Measurements from ENCODE around the gene TK1. TPM values are rescaled to one million over a fixed set of nuclear protein-coding genes. Genes with fewer than 3 reads are reported as not detected.
"Not testable (repeated sequence)": the region's sequence is repeated elsewhere in the genome, so short reads cannot be mapped to it uniquely, and the experiment has no call there.

The TK1 gene
- total RNA-seq = not detected
- 1 to 10 TPM in 1 of 3 donors, under 1 TPM in 1, not detected in 1; 0.18 to 1.1 TPM for polyA plus RNA-seq
- total RNA-seq = 0 to 0.98 (median 0.24) reads per million in 6 experiments

DNA sequence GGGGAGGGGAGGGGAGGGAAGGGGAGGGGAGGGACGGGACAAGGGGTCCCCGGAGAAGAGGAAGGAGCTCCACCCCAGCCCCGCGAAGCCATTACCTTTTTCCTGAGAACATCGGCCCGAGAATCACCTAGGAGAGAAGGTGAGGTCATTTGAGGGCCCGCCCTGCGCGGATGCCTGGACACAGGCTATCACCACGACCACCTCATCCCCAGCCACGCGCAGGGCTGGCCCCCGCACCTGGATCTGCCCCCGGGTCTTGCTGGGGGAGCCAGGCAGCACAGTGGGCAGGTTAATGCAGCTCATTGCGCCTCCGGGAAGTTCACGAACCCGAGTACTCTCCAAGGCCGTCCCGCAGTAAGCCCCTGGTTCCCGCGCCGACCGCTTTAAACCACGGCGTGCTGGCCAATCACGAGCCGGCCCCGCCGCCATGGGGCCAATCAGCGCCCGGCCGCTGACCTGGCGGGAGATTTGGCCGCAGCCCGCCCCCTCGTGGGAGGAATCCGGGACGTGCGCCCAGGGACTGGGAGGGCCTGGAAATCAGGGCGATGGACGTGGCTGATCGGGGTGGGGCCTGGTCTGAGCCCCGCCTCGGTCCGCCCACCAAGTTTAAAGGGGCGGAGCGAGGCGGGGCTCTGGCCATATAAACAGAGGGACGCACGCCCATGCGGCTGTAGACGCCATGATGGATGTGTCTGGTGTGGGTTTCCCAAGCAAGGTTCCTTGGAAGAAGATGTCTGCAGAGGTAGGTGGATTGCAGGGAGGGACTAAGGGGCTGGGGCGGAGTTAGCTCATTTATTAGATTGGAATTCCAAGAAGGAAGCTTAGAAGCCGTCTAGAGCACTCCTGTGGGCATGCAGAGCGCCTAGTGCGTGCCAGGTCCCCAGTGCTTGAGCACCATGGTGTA is at the start of gene TK1, which contains the start of gene AFMID:
Gene TK1 (minus strand): TSS at position 361 of the 904 bp plus-strand sequence. CDS start 58 bp downstream, at position 303.
Gene AFMID (plus strand): TSS at position 671 of the 904 bp plus-strand sequence. CDS start 9 bp downstream, at position 680.
- Mint-ChIP-seq H3K4me3 (peak within 1 kb of the TSS; percentile 73 to 89 (median 85)), H3K27me3 (no peaks in the 10 kb centered on the region), H3K4me1 (peaks cover 5 to 17% (median 10%) of the 10 kb centered on the region in 4 donors), H3K27ac (peak within 1 kb of the TSS in 6 of 10 donors; percentile 10 to 70 (median 58)), H3K9me3 (no peaks in the 10 kb centered on the region), H3K36me3 (no peaks in the 10 kb centered on the region)
- DNase-seq = peak; percentile 52 to 77 (median 64)
- ATAC-seq = peak; percentile 91 to 94
- POLR2A ChIA-PET = interaction anchor here (0.5 to 1.2 kb wide), 5 partner anchors 14 to 741 kb away, joined by 3 to 4 read pairs (median 3); no protein-coding TSS in a partner anchor

DNA sequence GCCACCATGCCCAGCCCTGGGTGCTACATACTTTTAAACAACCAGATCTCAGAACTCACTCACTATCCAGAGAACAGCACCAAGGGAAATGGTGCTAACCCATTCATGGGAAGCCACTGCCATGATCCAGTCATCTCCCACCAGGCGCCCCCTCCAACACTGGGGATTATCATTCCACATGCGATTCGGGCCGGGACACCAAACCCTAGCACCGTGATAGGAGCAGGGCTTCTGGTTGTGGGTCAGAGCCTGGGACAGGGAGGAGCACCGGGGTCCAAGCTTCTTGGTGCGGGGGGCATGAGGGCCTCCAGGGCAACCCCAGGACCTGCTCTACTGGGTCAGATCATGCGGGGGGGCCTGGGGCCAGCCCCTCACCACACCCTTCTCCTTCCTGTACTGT is 49.0 kb upstream of the TK1 start:
- peaks cover 4 to 26% (median 17%) of the 10 kb centered on the region in 5 donors for H3K27me3 Mint-ChIP-seq
- POLR2A ChIA-PET = no interaction called here
- H3K4me3 Mint-ChIP-seq = no peak overlapping the region
- H3K4me1 Mint-ChIP-seq = peaks cover 3 to 17% (median 7%) of the 10 kb centered on the region in 4 donors
- H3K27ac Mint-ChIP-seq = no peak overlapping the region
- ATAC-seq (no peak), DNase-seq (no peak)
- H3K36me3 Mint-ChIP-seq = no peaks in the 10 kb centered on the region
- H3K9me3 Mint-ChIP-seq = no peaks in the 10 kb centered on the region

- H3K4me3 Mint-ChIP-seq, H3K9me3 Mint-ChIP-seq, POLR2A ChIA-PET, ATAC-seq, H3K36me3 Mint-ChIP-seq, DNase-seq: not testable (repeated sequence)
- peaks cover 3 to 21% (median 9%) of the 10 kb centered on the region in 4 donors for H3K4me1 Mint-ChIP-seq
- peaks cover 9 to 34% (median 22%) of the 10 kb centered on the region in 5 donors for H3K27me3 Mint-ChIP-seq
- H3K27ac Mint-ChIP-seq = peak overlapping the region in 1 of 10 donors; percentile 40
Observed at GRCh38 chr17:78235022-78235421, 48.2 kb upstream of the TK1 start.

- Mint-ChIP-seq H3K27ac (no peak overlapping the region), H3K27me3 (peaks cover 9 to 36% (median 22%) of the 10 kb centered on the region in 5 donors), H3K36me3 (no peaks in the 10 kb centered on the region), H3K4me3 (no peak overlapping the region), H3K4me1 (peaks cover 3 to 21% (median 9%) of the 10 kb centered on the region in 4 donors), H3K9me3 (no peaks in the 10 kb centered on the region)
- POLR2A ChIA-PET = no interaction called here
- ATAC-seq (no peak), DNase-seq (no peak)
Observed at GRCh38 chr17:78234261-78234865, 47.5 kb upstream of the TK1 start.

DNA sequence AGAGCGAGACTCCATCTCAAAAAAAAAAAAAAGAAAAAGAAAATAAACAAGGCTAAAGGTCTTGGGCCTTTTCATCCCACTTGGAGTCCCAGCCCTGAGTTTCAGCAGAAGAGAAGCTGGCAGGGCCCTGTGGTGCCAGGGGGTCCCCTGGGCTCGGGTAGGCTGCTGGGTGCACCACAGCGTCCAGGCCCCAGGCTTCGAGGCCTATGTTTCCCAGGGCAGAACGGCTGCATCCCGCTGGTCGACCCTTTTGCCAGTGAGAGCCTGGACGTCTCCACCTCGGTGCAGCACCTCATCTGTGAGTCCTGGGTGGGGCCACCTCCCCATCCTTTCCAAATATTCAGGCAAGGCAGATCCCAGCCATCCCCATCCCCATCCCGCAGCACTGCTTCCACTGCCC is 46.8 kb upstream of the TK1 start:
- H3K27ac Mint-ChIP-seq = no peak overlapping the region
- no peaks in the 10 kb centered on the region for H3K36me3 Mint-ChIP-seq
- ATAC-seq (no peak), DNase-seq (no peak)
- peaks cover 9 to 41% (median 22%) of the 10 kb centered on the region in 5 donors for H3K27me3 Mint-ChIP-seq
- no peak overlapping the region for H3K4me3 Mint-ChIP-seq
- POLR2A ChIA-PET = no interaction called here
- H3K9me3 Mint-ChIP-seq = no peaks in the 10 kb centered on the region
- peaks cover 3 to 21% (median 9%) of the 10 kb centered on the region in 4 donors for H3K4me1 Mint-ChIP-seq

DNA sequence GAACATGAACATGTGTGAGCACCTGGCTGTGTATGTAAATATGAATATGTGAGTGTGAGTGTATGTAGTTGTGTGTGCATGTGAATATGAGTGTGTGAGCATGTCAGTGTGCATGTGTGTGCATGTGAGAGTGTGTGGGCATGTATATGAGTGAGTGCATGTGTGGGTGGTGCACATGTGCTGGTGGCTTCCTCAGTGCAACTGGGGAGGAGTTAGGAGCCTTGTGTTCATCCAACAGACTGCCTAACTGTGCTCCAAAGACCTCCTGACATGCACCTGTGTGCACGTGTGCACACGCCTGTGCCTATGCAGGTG is 46.0 kb upstream of the TK1 start:
- H3K36me3 Mint-ChIP-seq = no peaks in the 10 kb centered on the region
- ATAC-seq = no peak
- peak overlapping the region in 3 of 10 donors; percentile 6 to 57 (median 16) for H3K4me3 Mint-ChIP-seq
- H3K27me3 Mint-ChIP-seq = peaks cover 9 to 47% (median 22%) of the 10 kb centered on the region in 5 donors
- H3K4me1 Mint-ChIP-seq = peaks cover 3 to 21% (median 9%) of the 10 kb centered on the region in 4 donors
- peak overlapping the region in 1 of 10 donors; percentile 29 for H3K27ac Mint-ChIP-seq
- POLR2A ChIA-PET = no interaction called here
- DNase-seq = no peak
- H3K9me3 Mint-ChIP-seq = no peaks in the 10 kb centered on the region

- peak in 4 of 10 donors; percentile 32 to 35 (median 32) for DNase-seq
- Mint-ChIP-seq H3K4me1 (peaks cover 3 to 21% (median 9%) of the 10 kb centered on the region in 4 donors), H3K27ac (peak overlapping the region in 1 of 10 donors; percentile 29), H3K36me3 (no peaks in the 10 kb centered on the region), H3K27me3 (peaks cover 9 to 51% (median 25%) of the 10 kb centered on the region in 5 donors), H3K4me3 (peak overlapping the region in 4 of 10 donors; percentile 16 to 71 (median 61)), H3K9me3 (no peaks in the 10 kb centered on the region)
- POLR2A ChIA-PET = no interaction called here
- peak; percentile 87 to 91 for ATAC-seq
Observed at GRCh38 chr17:78231991-78232858, 45.4 kb upstream of the TK1 start.

- Mint-ChIP-seq H3K4me3 (peak within 1 kb of the TSS in 4 of 10 donors; percentile 8 to 71 (median 61)), H3K27ac (no peak within 1 kb of the TSS), H3K4me1 (peaks cover 3 to 21% (median 13%) of the 10 kb centered on the region in 4 donors), H3K36me3 (no peaks in the 10 kb centered on the region), H3K27me3 (peaks cover 9 to 59% (median 25%) of the 10 kb centered on the region in 5 donors), H3K9me3 (no peaks in the 10 kb centered on the region)
- POLR2A ChIA-PET = no interaction called here
- DNase-seq (no peak), ATAC-seq (no peak)
Observed at GRCh38 chr17:78230996-78231935, 44.4 kb upstream of the TK1 start, which contains the start of gene TMEM235. TSS of gene TMEM235 (plus strand) at chr17:78231631. CDS start at chr17:78232024, 393 bp downstream.

DNA sequence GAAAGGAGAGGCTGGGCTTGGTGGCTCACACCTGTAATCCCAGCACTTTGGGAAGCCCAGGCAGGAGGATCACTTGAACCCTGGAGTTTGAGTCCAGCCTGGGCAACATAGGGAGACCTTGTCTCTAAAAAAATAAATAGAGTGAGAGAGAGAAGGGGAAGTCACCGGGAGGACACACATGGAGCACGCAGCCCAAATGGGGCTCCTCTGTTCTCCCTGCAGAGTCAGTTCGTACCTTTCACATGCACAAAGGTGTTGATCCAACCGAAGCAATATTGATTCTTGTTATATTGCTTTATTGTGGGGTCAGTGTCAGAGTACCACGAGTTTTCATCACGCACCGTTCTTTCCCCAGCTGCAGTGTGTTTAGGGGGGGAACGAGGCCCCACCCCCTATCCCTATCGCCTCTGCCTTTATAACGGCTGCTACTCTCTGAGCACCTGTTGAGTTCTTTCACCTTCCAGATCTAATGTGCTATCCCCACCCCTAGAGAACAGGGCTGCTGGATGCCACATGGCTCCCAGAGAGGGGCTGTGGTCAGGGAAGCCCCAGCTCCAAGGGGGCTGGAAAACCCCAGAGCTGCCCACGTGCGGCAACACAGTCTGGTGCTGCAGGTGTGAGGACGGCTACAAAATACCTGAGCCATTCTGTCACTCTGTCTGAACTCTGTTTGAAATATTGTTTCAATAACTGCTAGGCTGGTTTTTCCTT is 43.6 kb upstream of the TK1 start:
- Mint-ChIP-seq H3K27me3 (peaks cover 9 to 59% (median 25%) of the 10 kb centered on the region in 5 donors), H3K9me3 (no peaks in the 10 kb centered on the region), H3K27ac (no peak overlapping the region), H3K4me1 (peaks cover 3 to 21% (median 13%) of the 10 kb centered on the region in 4 donors), H3K36me3 (no peaks in the 10 kb centered on the region), H3K4me3 (no peak overlapping the region)
- POLR2A ChIA-PET = interaction anchor here (1.0 kb wide), 1 partner anchor 20 kb away, joined by 3 read pairs; no protein-coding TSS in a partner anchor
- DNase-seq (no peak), ATAC-seq (peak in 1 of 2 donors; percentile 16)

DNA sequence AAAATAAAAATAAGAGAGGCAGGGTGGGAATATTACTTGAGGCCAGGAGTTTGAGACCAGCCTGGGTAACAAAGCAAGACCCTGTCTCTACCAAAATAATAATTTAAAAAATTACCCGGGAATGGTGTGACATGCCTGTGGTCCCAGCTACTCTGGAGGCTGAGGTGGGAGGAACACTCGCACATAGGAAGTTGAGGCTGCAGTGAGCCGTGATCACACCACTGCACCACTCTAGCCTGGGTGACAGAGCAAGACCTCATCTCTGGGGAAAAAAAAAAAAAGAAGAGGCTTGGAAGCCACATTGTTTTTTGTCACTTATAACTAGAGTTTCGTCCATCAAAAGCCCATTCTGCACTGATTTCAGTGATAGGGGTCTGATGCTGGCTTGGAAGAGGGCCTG is 41.3 kb upstream of the TK1 start:
- Mint-ChIP-seq H3K27me3 (peaks cover 9 to 53% (median 25%) of the 10 kb centered on the region in 5 donors), H3K4me3 (no peak overlapping the region), H3K36me3 (no peaks in the 10 kb centered on the region), H3K4me1 (peaks cover 3 to 21% (median 13%) of the 10 kb centered on the region in 4 donors), H3K9me3 (no peaks in the 10 kb centered on the region), H3K27ac (no peak overlapping the region)
- DNase-seq (no peak), ATAC-seq (no peak)
- POLR2A ChIA-PET = interaction anchor here (0.5 kb wide), 1 partner anchor 34 kb away, joined by 4 read pairs; no protein-coding TSS in a partner anchor

Data from naive thymus-derived CD8-positive, alpha-beta T cell (primary cell).